NCI-H187 treated with DMSO at 0.1 percent for 48 hours (cell line): ENCODE measurements around the gene HDAC7.

Experiments used
- DNase-seq: peaks from one replicate; lab custom pipeline; 2025; lab: John Stamatoyannopoulos, UW

Gene HDAC7

GRCh38 chr12:47758834-47759690 is 60.6 kb downstream of the HDAC7 start, which contains the start of gene RAPGEF3:
TSS of gene RAPGEF3 (minus strand) at chr12:47758880. CDS start at chr12:47758556, 324 bp downstream.
- DNase-seq, result no peak

DNA sequence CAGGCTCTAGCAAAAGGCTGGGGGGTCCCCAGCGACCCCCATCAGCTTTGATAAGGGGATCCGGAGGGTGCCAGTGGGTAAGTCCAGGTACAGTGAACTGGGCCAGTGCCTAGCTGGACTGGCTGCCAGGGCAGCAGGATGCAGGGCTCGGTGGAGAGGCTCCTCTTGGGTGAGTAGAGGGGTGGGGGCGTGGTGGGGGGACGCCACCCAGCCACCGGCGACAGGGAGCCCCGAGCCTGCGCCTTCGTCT is 61.2 kb downstream of the HDAC7 start:
- DNase-seq, result no peak

DNA sequence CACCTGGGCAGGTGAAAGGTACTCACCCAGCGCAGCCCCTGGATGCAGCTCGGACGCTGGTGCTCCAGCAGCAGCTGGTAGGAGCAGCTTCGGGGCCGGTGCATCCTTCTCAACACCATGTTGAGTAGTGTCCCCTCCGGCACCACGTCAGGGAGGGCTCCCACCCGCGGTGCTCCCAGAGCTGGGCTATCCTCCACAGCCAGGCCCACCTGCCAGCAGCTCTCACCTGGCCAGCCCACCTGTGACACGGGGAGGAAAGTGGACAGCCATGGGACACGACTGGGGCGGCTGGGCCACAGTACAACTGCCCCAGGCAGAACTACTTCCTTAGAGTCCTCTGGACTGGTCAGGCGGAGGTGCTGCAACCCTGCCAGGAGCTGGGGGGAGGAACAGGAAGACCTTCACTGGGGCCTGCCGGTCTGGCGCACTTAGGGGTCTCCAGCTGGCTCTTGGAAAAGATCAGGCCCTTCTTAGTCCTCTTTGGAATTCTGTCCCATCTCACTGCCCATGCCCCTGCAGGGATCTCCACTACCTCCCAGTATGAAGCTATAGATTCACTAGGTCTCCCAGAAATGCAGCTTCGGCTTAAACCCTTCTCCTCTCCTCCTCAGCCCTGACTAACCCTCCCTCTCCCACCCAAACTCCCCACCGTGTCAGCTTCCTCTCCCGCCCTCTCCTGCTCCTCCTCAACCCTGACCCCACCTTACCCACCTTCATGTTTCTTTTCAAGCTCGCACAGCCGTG is 61.7 kb downstream of the HDAC7 start:
- DNase-seq, result no peak

DNA sequence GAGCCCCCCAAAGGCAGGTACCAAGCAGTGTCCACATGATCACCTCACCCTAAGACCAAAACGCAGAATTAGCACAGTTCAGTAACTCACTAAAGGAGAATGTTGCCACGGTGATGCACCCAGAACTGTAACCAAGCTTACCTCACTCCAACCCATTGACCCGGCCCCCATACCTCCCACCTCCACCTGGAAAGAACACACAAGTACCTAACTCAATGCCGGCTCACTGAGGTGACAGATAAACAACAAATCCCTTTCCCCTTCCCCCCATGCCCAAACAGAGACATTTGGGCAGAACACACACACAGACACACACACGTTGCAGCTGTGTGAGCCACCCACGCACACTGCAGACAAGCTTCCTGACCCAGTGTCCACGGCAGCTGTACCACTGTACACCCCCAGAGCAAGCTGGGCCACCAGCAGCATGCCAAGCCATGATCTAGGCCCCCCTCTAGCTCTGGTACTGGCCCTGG is 62.3 kb downstream of the HDAC7 start:
- no peak for DNase-seq

GRCh38 chr12:47755655-47756562 is 63.8 kb downstream of the HDAC7 start:
- no peak for DNase-seq

GRCh38 chr12:47754881-47755280 is 64.8 kb downstream of the HDAC7 start:
- DNase-seq, result no peak

DNA sequence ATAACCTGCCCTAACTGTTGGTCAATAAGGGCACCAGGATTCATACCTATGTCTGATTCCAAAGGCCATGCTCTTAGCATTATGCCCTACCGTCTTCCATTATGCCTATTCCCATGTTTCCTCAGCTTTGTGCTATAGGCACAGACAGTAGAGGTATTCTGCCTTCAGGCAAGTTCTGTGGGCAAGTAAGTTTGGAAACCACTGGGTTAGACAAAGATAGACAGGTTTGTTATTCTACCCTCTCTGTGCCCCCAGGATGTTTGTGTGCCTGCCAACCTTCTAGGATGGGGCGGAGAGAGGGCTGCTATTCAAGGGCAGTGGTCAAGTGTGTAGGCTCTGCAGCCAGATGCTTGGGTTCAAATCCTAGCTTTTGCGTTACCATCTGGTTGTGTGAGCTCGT is 65.6 kb downstream of the HDAC7 start:
- DNase-seq, result no peak

GRCh38 chr12:47753021-47754001 is 66.4 kb downstream of the HDAC7 start:
- no peak for DNase-seq

DNA sequence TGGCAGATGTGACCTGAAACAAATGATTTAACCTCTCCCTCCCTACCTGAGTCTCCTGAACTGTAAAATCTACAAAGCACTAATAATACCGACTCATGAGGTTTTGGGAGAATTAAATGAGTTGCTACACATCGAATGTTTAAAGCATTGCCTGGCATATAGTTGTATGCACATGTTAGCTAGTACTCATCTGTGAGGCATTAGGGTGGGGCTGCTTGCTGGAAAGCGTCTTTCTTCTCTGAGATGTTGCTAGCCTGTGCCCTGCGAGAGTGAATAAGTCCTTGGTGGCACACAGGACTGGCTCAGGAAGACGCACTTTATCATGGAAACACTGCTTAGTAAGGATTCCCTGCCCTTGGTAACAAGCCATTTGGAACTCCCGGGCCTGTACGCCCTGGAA is 67.2 kb downstream of the HDAC7 start:
- DNase-seq, result no peak

DNA sequence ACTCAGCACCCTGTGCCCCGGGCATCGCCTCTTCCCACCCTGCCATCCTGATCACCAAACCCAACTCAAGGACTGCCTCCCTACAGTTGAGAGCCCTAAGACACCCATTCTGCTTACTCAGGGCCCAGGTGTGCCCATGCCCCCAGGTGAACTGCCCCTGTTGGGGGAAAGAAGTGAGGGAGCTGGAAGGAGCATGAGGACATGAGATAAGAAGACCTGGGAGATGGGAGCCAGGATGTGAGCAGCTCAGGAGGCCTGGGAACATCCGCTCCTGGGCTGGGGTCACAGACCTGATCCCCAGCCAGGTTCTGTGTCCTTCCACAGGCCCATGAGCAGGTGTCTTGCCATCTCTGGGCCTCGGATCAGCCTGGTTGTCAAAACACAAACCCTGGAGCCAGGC is 67.6 kb downstream of the HDAC7 start:
- DNase-seq, result no peak

DNA sequence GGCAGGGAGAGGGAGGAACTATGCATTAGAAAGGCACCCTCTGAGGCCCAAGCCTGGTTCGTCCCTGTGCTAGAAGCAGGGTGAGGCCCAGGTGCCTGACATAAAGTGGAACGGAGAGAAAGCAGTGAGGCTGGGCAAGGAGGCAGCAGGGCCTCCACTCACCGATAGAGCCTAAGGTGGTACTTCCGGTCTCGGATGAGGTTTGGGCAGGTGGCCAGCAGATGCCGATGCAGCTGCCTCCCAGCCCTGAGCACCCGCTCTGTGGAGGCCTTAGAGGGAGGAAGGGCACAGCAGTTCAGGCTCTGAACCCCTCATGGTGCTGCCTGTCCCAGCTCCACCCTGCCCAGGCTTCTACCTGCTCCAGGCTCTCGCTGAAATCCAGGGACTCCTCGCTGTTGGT is 68.1 kb downstream of the HDAC7 start:
- DNase-seq, result no peak

- DNase-seq, result no peak
Observed at GRCh38 chr12:47750916-47751470, 68.7 kb downstream of the HDAC7 start.

GRCh38 chr12:47750229-47750798 is 69.4 kb downstream of the HDAC7 start:
- DNase-seq, result no peak

DNA sequence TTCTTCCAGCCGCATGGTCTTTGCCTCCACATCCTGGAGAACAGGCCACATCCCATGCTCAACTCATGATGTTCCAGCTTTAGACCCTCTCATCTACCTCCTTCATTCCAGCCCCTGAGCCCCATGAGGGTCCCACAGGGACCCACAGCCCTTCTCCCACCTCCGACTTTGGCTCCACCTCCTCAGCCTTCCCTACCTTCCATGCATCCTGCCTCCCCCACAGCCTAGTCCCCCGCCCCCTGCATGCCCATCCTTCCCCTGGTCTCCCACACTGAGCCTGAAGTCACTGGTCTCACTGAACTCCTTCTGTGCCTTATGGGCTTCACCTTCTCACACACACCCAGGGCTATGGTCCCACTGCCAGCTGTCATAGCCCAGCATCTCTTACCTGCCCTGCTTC is 70.8 kb downstream of the HDAC7 start:
- no peak for DNase-seq

DNA sequence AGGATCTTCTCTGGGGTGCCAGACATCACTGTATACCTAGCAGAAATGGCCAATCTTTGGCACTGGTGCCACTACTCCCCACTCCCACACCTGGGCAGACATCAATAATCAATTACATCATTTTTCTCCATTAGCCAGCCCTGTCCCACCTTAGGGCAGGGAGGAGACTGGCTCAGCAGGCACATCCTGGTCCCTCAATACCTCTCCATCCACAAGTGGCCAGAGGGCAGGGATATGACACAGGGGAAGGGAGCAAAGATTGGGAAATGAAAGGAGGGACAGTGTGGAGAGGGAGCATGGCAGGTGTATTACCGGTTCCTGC is 71.2 kb downstream of the HDAC7 start:
- no peak for DNase-seq

DNA sequence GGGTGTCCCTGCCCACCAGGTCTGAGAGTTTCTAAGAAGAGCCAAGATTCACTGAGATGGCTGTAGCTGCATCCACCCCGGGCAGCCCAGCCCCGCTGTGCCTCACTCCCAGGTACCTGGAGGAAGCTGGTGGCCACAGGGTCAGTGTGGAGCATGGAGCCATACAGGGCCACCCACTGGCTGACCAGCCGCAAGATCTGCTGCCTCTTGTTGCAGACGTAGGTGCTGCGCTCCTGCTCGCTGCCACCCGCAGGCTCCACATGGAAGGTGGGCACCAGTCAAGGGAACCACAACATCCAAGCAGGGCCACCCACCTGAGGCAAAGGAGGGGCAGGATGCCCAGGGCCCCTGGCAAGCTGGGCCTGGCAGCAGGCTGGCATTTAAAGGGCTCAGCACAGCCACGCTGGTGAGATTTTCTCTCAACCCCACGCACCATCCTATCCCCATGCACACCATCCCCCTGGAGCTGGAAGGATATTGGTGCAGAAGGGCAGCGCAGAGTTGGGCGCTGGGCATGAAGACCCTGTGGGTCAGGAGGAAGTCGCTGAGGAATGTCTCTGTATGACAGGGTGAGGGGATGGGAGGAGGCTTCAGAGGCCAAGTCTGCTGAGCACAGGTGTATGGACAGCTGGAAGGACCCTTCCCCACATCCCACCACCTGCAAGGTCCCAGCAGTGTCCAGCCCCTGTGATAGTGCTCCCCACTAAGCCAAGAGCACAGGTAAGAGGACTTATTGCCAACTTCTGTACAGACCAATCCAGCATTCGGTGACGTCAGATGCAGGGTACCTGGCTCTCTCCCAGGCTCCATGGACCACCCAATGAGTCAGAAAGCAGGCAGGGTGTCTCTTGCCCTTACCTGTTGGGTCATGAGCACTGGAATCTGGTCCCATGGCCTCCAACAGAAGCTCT is 71.9 kb downstream of the HDAC7 start:
- DNase-seq, result no peak

DNA sequence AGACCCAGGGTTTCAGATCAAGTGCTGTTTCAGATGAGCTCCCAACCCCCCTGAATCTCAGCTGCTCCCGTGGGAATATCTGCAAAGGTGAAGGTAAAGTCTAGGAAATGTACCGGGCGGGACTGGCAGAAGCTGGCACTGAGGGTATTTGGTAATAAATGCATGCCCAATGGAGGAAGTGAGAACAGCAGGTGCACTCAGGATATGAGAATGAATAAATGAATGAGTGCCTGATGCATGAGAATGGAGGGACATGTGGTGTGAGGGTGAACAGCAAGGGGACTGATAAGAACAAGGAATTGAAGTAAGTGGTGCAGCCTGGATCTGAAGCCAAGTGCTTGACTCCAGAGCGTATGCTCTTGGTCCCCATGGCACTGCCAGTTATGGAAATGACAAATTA is 72.6 kb downstream of the HDAC7 start:
- DNase-seq, result no peak

DNA sequence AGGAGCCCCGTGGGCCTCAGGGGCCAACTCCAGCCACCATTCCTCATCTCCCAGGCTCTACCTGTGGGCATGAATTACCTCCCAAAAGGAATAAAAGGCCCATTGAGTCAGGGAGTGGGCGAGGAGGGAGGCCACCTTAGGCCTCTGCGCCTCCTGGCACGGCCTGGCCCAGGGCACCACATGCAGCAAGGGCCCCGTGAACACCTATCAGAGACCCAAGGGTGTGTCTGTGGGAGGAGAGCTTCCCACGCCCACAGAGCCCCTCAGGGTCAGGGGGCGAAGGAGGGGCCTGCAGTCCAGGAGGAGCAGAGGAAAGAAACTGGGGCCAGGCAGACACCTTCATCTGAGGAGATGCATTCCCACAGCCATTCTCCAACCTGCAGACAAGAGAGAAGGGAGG is 73.2 kb downstream of the HDAC7 start:
- DNase-seq, result no peak

GRCh38 chr12:47746073-47746472 is 73.6 kb downstream of the HDAC7 start:
- no peak for DNase-seq
